Activated CD4-positive, alpha-beta memory T cell treated with anti-CD3 and anti-CD28 coated beads, Interleukin-2, amount 10 ng/mL, durations not matched to agents 7 days and 5 days (primary cell): Measurements from ENCODE around the gene GALNS. TPM values are rescaled to one million over a fixed set of nuclear protein-coding genes. Genes with fewer than 3 reads are reported as not detected.

Experiments used
- CTCF ChIA-PET: fragments of 350-600 bp; sonication (Branson Sonifier 250); formaldehyde crosslinking; loops from one replicate; lab custom pipeline; 2021; ENCODE audit warnings: antibody characterized with exemption, inconsistent platforms; lab: Charles Lee
- POLR2A ChIA-PET: fragments of 350-600 bp; sonication (Branson Sonifier 250); formaldehyde crosslinking; loops from one replicate; lab custom pipeline; 2021; ENCODE audit warnings: antibody characterized with exemption; lab: Charles Lee
- DNase-seq: peaks from one replicate; pipeline ENCODE4 v3.0.0-alpha.2; 2020
- H3K27ac Mint-ChIP-seq: one replicate; pipeline ENCODE4 v1.8.0; 2021; ENCODE audit warnings: mild to moderate bottlenecking, mixed read lengths
- H3K27me3 Mint-ChIP-seq: one replicate; pipeline ENCODE4 v1.8.0; 2021; ENCODE audit warnings: mixed read lengths
- H3K36me3 Mint-ChIP-seq: one replicate; pipeline ENCODE4 v1.8.0; 2021; ENCODE audit warnings: low read depth, mixed read lengths
- H3K4me1 Mint-ChIP-seq: one replicate; pipeline ENCODE4 v1.8.0; 2021; ENCODE audit warnings: mixed read lengths
- H3K4me3 Mint-ChIP-seq: one replicate; pipeline ENCODE4 v1.8.0; 2021; ENCODE audit warnings: mild to moderate bottlenecking, mixed read lengths
- H3K9me3 Mint-ChIP-seq: one replicate; pipeline ENCODE4 v1.8.0; 2021; ENCODE audit warnings: mixed read lengths
- total RNA-seq, 2 experiments: library from RNA; stranded (reverse); gene quantifications; one replicate each; pipeline ENCODE4 v1.2.3, GENCODE V29; 2021

Gene GALNS
- total RNA-seq, 2 experiments from 2014 or later = 35.2 to 38.2 TPM

GRCh38 chr16:88840600-88841215 is 16.0 kb downstream of the GALNS start:
- Mint-ChIP-seq H3K27ac (no peak overlapping the region), H3K4me1 (peaks cover 7% of the 10 kb centered on the region), H3K36me3 (no peaks in the 10 kb centered on the region), H3K4me3 (no peak overlapping the region), H3K27me3 (no peaks in the 10 kb centered on the region), H3K9me3 (no peaks in the 10 kb centered on the region)
- ChIA-PET POLR2A (interaction anchor here (0.9 kb wide), 1 partner anchor 17 kb away, joined by 4 read pairs; no protein-coding TSS in a partner anchor), CTCF (no interaction called here)
- DNase-seq = no peak

DNA sequence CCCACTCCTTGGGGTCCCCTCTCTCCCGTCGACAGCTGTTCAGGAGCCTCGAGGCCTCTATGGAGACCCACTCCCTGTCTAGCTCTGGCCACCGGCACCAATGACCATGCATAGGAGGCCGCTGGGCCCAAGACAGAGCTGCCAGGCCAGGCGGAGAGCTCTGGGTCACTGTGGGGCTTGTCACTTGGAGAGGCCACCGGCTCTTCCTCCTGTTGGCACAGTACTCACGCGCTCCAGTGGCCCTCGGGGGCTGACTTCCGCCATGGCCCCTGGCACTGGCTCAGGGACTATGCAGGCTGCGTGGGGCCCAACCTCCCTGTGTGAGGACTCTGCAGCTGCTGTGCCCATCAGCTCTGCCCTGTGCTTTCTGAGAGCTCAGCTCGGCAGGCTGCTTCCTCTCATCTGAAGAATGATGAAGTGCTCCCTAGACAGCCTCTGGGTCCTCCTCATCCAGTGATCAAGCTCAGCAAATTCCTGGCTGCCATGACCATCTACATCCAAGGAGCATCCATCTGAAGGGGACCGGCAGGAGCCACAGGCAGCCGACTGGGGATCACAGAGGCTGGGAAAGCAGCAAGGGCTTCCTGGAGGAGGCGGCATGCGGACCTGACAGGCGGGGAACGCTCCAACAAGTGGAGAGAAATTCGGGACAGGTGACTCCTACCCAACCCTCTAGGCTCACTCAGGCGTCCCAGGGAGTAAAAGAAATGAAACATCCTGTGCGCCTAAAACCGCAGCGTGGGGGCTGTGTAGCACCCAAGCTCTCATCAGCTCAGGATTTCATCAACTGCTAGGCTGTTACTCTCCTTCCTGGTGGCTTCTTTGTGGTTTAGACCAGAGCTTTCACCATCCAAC is 16.8 kb downstream of the GALNS start:
- DNase-seq = no peak
- no peaks in the 10 kb centered on the region for H3K9me3 Mint-ChIP-seq
- H3K27ac Mint-ChIP-seq = no peak overlapping the region
- ChIA-PET POLR2A (no interaction called here), CTCF (no interaction called here)
- H3K4me1 Mint-ChIP-seq = peaks cover 7% of the 10 kb centered on the region
- no peak overlapping the region for H3K4me3 Mint-ChIP-seq
- H3K27me3 Mint-ChIP-seq = no peaks in the 10 kb centered on the region
- no peaks in the 10 kb centered on the region for H3K36me3 Mint-ChIP-seq

DNA sequence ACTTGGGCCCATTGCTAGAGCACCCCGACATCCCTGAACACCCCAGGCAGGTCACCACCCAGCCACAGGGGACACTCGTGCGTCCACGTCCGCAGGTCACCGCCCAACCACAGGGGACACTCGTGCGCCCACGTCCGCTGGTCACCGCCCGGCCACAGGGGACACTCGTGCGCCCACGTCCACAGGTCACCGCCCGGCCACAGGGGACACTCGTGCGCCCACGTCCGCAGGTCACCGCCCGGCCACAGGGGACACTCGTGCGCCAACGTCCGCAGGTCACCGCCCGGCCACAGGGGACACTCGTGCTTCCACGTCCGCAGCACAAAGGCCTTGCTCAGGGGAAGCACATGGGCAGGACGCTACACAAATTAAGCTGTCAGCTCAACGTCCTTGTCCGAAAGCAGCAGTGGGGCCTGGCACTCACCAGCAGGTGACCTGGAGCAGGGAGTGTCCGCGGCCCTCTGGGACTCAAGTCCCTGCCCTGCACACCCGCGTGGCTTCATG is 17.7 kb downstream of the GALNS start:
- DNase-seq = no peak
- Mint-ChIP-seq H3K4me3 (no peak overlapping the region), H3K36me3 (no peaks in the 10 kb centered on the region), H3K27ac (no peak overlapping the region), H3K9me3 (no peaks in the 10 kb centered on the region), H3K4me1 (peaks cover 7% of the 10 kb centered on the region), H3K27me3 (no peaks in the 10 kb centered on the region)
- POLR2A ChIA-PET = no interaction called here
- CTCF ChIA-PET = interaction anchor here (0.6 kb wide), 1 partner anchor 45 kb away, joined by 3 read pairs; no protein-coding TSS in a partner anchor

- H3K9me3 Mint-ChIP-seq = no peaks in the 10 kb centered on the region
- H3K4me1 Mint-ChIP-seq = peaks cover 7% of the 10 kb centered on the region
- ChIA-PET CTCF (interaction anchor here (0.6 kb wide), 1 partner anchor 45 kb away, joined by 3 read pairs; no protein-coding TSS in a partner anchor), POLR2A (no interaction called here)
- no peak overlapping the region for H3K4me3 Mint-ChIP-seq
- no peak overlapping the region for H3K27ac Mint-ChIP-seq
- no peaks in the 10 kb centered on the region for H3K27me3 Mint-ChIP-seq
- no peaks in the 10 kb centered on the region for H3K36me3 Mint-ChIP-seq
- DNase-seq = no peak
Observed at GRCh38 chr16:88838566-88838965, 18.2 kb downstream of the GALNS start.

DNA sequence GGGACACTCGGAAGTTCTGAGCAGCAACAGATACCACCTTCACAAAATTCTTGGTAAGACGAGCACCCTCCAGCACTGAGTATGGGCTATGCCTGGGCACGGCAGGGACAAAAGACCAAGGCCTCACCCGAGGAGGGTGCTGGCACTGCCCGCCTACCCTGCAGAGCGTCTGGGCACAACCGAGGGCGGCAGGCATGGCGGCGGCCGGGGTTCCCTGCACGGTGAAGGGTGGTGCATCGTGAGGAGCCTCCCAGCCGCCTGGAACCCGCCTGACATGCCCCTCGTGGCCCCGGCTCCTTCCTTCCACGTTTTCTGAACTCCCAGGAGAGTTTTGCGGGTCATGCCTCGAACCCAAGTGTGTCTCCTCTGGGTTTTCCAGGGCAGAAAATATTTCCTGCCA is 18.9 kb downstream of the GALNS start:
- peaks cover 6% of the 10 kb centered on the region for H3K4me1 Mint-ChIP-seq
- H3K27ac Mint-ChIP-seq = no peak overlapping the region
- no peaks in the 10 kb centered on the region for H3K36me3 Mint-ChIP-seq
- no peaks in the 10 kb centered on the region for H3K9me3 Mint-ChIP-seq
- H3K27me3 Mint-ChIP-seq = no peaks in the 10 kb centered on the region
- ChIA-PET CTCF (no interaction called here), POLR2A (no interaction called here)
- H3K4me3 Mint-ChIP-seq = no peak overlapping the region
- no peak for DNase-seq

GRCh38 chr16:88836791-88837190 is 20.0 kb downstream of the GALNS start:
- H3K36me3 Mint-ChIP-seq = no peaks in the 10 kb centered on the region
- no peak overlapping the region for H3K27ac Mint-ChIP-seq
- H3K9me3 Mint-ChIP-seq = no peaks in the 10 kb centered on the region
- no peak for DNase-seq
- no peaks in the 10 kb centered on the region for H3K27me3 Mint-ChIP-seq
- ChIA-PET POLR2A (no interaction called here), CTCF (no interaction called here)
- no peak overlapping the region for H3K4me3 Mint-ChIP-seq
- peaks cover under 1% of the 10 kb centered on the region for H3K4me1 Mint-ChIP-seq

DNA sequence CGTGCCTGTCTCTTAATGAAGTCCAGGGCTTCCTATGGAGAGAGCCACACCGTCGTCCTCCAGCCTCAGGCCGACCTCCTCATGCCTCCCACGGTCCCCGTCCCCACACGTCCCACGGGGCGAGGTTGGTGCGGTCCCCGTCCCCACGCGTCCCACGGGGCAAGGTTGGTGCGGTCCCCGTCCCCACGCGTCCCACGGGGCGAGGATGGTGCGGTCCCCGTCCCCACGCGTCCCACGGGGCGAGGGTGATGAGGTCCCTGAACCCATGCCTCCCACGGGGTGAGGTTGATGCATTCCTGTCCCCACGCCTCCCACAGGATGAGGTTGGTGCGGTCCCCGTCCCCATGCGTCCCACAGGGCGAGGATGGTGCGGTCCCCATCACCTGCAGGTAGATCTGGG is 20.9 kb downstream of the GALNS start:
- Mint-ChIP-seq H3K9me3 (no peaks in the 10 kb centered on the region), H3K4me1 (no peaks in the 10 kb centered on the region), H3K27me3 (no peaks in the 10 kb centered on the region), H3K36me3 (no peaks in the 10 kb centered on the region), H3K4me3 (no peak overlapping the region), H3K27ac (no peak overlapping the region)
- CTCF ChIA-PET = no interaction called here
- DNase-seq = no peak
- POLR2A ChIA-PET = no interaction called here

- ChIA-PET POLR2A (no interaction called here), CTCF (no interaction called here)
- Mint-ChIP-seq H3K27me3 (no peaks in the 10 kb centered on the region), H3K9me3 (no peaks in the 10 kb centered on the region), H3K4me3 (no peak overlapping the region), H3K4me1 (no peaks in the 10 kb centered on the region), H3K27ac (no peak overlapping the region), H3K36me3 (no peaks in the 10 kb centered on the region)
- no peak for DNase-seq
Observed at GRCh38 chr16:88835383-88835782, 21.4 kb downstream of the GALNS start.

DNA sequence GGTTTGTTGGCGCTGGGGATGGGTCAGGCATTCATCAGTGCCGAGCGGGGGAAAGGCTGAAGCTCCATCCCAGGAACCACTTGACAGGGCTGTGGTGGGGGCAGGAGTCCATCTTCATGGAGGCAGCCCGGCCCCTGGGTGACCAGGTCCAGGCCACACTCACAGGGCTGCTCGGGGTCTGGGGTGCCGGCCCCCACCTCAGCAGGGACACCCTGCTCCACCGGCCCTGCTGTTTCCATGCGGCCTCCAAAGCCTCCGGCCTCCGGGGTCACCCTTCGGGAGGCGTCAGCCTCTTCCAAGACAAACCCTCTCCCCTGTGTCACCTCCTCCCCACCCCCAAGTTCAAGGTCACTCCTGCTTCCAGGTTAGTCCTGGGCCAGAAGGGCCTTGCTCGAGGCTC is 22.1 kb downstream of the GALNS start:
- POLR2A ChIA-PET = no interaction called here
- Mint-ChIP-seq H3K4me1 (no peaks in the 10 kb centered on the region), H3K27me3 (no peaks in the 10 kb centered on the region), H3K36me3 (no peaks in the 10 kb centered on the region), H3K4me3 (no peak overlapping the region), H3K27ac (no peak overlapping the region), H3K9me3 (no peaks in the 10 kb centered on the region)
- CTCF ChIA-PET = no interaction called here
- no peak for DNase-seq

DNA sequence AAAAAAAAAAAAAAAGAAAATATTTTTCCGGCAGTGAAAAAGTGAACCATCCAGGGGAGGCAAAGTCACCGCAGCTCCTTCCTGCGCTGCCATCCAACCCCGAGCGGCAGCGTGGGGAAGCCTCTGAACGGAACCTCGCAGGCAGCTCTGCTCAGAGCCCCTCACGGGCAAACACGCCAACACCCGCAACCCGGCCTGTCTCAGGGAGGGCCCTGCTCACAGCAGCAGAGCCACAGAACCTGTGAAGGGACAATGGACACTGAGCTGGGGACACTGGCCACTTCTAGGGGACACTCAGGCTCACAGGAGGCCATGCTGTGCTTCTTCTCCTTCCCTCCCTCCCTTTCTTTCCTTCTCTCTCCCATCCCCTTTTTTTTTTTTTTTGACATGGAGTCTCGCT is 23.7 kb downstream of the GALNS start:
- H3K36me3 Mint-ChIP-seq = no peaks in the 10 kb centered on the region
- no peak overlapping the region for H3K4me3 Mint-ChIP-seq
- ChIA-PET POLR2A (interaction anchor here (1.4 kb wide), 1 partner anchor 24 kb away, joined by 4 read pairs; the partner anchor contains the start of genes GALNS and TRAPPC2L), CTCF (no interaction called here)
- DNase-seq = no peak
- no peak overlapping the region for H3K27ac Mint-ChIP-seq
- H3K4me1 Mint-ChIP-seq = no peaks in the 10 kb centered on the region
- no peaks in the 10 kb centered on the region for H3K9me3 Mint-ChIP-seq
- no peaks in the 10 kb centered on the region for H3K27me3 Mint-ChIP-seq

DNA sequence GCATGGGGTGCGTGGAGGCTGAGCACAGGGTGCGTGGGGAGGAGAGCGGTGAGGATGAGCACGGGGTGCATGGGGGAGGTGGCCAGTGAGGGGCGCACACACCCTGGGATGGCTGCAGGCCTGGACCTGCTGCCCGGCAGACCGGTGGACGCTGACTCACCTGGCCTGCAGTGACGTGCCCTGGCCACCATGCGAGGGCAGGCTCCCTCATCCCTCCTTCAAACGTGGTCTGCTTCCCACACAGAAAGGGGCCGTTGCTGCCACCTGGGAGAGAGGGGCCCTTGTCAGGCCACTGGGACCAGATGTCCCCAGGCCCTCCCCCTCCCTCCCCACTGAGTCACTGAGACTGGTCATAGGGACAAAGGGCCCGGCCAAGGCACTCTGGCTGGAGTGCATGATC is 24.9 kb downstream of the GALNS start:
- H3K27me3 Mint-ChIP-seq = no peaks in the 10 kb centered on the region
- no peaks in the 10 kb centered on the region for H3K9me3 Mint-ChIP-seq
- no peak overlapping the region for H3K4me3 Mint-ChIP-seq
- no peaks in the 10 kb centered on the region for H3K4me1 Mint-ChIP-seq
- no peak overlapping the region for H3K27ac Mint-ChIP-seq
- ChIA-PET CTCF (no interaction called here), POLR2A (no interaction called here)
- H3K36me3 Mint-ChIP-seq = no peaks in the 10 kb centered on the region
- no peak for DNase-seq

GRCh38 chr16:88830783-88831182 is 26.0 kb downstream of the GALNS start:
- ChIA-PET POLR2A (no interaction called here), CTCF (interaction anchor here (0.7 to 0.9 kb wide), 2 partner anchors 13 to 221 kb away, joined by 3 to 5 read pairs; no protein-coding TSS in a partner anchor)
- no peaks in the 10 kb centered on the region for H3K36me3 Mint-ChIP-seq
- no peak for DNase-seq
- H3K4me3 Mint-ChIP-seq = no peak overlapping the region
- no peaks in the 10 kb centered on the region for H3K4me1 Mint-ChIP-seq
- no peaks in the 10 kb centered on the region for H3K9me3 Mint-ChIP-seq
- no peaks in the 10 kb centered on the region for H3K27me3 Mint-ChIP-seq
- H3K27ac Mint-ChIP-seq = no peak overlapping the region

DNA sequence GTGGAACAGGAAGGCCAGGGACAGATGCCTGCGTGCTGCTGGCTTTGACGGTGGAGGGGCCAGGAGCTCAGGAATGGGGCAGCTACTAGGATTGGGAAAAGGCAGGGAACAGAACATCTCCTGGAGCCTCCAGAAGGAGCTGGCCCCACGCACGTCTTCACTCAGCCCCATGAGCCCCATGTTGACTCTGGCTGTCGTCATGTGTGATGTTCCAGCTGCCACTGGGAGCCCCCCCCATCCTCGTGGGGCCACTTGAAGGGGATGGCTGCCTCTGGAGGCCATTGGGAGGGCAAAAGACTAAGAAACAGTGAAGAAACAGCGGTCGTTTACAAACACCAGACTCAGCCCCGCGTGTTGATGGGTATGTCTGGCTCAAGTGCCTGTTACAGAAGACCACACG is 26.5 kb downstream of the GALNS start:
- H3K9me3 Mint-ChIP-seq = no peaks in the 10 kb centered on the region

More for the DNA sequence above, 26.5 kb downstream of the GALNS start:
- no peaks in the 10 kb centered on the region for H3K4me1 Mint-ChIP-seq
- H3K27me3 Mint-ChIP-seq = no peaks in the 10 kb centered on the region
- no peak overlapping the region for H3K27ac Mint-ChIP-seq
- H3K4me3 Mint-ChIP-seq = no peak overlapping the region
- POLR2A ChIA-PET = no interaction called here
- DNase-seq = no peak
- CTCF ChIA-PET = interaction anchor here (0.7 to 0.9 kb wide), 2 partner anchors 12 to 220 kb away, joined by 3 to 5 read pairs; no protein-coding TSS in a partner anchor
- H3K36me3 Mint-ChIP-seq = no peaks in the 10 kb centered on the region
